Measurements from ENCODE around the gene DNAH17. TPM values are rescaled to one million over a fixed set of nuclear protein-coding genes. Genes with fewer than 3 reads are reported as not detected.

Gene DNAH17
- total RNA-seq, 1 experiment from 2014 or later = 0.13 TPM

DNA sequence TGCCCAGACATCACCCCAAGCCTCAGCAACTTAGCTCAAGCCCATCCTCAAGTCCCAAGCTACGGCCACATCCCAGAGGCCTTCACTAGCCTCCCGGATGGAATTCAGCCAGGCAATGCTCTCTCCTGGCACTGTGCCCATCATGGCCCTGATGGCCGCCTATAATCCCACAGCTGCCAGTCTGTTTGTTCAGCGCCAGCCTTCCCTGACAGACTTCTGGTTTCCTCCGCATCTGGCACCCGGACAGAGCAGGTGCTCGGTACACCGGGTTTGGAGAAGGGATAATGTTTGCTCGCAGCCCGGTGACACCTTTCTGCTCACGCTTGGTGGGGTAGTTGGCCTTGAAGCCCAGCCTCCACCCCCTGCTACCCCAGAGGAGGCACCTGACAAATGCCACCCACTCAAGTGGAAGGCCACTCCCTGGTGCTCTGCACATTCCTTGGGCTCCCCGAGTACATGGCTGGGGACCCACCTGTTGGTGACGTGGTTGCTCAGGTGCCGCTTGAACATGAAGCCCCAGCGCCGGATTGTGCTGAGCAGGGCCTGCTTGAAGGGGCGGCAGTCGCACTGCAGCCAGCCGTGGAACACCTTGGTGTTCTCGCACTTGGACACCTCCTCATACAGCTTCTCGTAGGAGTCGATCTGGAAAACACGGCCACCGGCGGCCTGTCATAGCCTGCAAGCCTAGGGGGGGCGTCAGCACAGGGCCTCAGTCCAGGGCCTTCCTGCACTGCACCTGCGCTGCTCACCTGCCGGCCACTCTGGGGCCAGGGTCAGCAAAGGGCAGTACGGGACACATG lies 47.1 kb downstream of the DNAH17 start:
- peak; percentile 31 for DNase-seq
- Histone ChIP-seq H3K79me1 (ENCODE audit: insufficient read depth, low read depth, low read length, poor library complexity, severe bottlenecking) (no peaks in the 10 kb centered on the region), H3K27me3 (ENCODE audit: insufficient read depth, low read length) (no peaks in the 10 kb centered on the region), H2BK120ac (ENCODE audit: low read depth, low read length, poor library complexity, severe bottlenecking) (no peak overlapping the region), H3K27ac (ENCODE audit: insufficient read length, low read depth, low read length) (no peak overlapping the region), H2AFZ (ENCODE audit: low read length) (no peak overlapping the region), H2BK20ac (ENCODE audit: low read depth, low read length, poor library complexity, severe bottlenecking) (no peak overlapping the region), H3K79me2 (ENCODE audit: insufficient read depth, low read length) (no peaks in the 10 kb centered on the region), H3K9me3 (ENCODE audit: control insufficient read depth, low read depth, low read length) (no peaks in the 10 kb centered on the region), H3K14ac (ENCODE audit: insufficient read depth, low read length) (no peak overlapping the region), H3K9ac (ENCODE audit: extremely low read depth, insufficient read length, low read length) (no peak overlapping the region), H4K5ac (ENCODE audit: insufficient read length, low read depth, low read length) (no peak overlapping the region), H3K56ac (ENCODE audit: insufficient read length, low read depth, low read length) (no peak overlapping the region), H4K91ac (ENCODE audit: insufficient read length, low read depth, low read length) (no peak overlapping the region), H4K20me1 (ENCODE audit: control insufficient read depth, insufficient read depth, insufficient read length) (no peaks in the 10 kb centered on the region), H3K23me2 (ENCODE audit: insufficient read length, low read depth, low read length, poor library complexity, severe bottlenecking) (no peaks in the 10 kb centered on the region), H3K4me2 (ENCODE audit: insufficient read depth, insufficient read length, low read length) (no peak overlapping the region), H3K18ac (ENCODE audit: insufficient read length, low read depth, low read length) (no peak overlapping the region), H3T11ph (ENCODE audit: low read length) (no peak overlapping the region), H3K4ac (ENCODE audit: low read depth, low read length) (no peak overlapping the region), H3K4me1 (ENCODE audit: insufficient read depth, low read length) (no peaks in the 10 kb centered on the region), H2BK5ac (ENCODE audit: insufficient read length, low read length) (no peak overlapping the region), H2BK12ac (ENCODE audit: insufficient read length, low read depth, low read length) (no peak overlapping the region), H4K8ac (replicated peaks; ENCODE audit: insufficient read length, low read depth, low read length) (no peak overlapping the region), H2BK15ac (ENCODE audit: low read depth, low read length) (no peak overlapping the region), H2AK5ac (ENCODE audit: insufficient read length, low read length) (no peak overlapping the region), H3K23ac (ENCODE audit: insufficient read length, low read depth, low read length) (no peak overlapping the region)
- Mint-ChIP-seq H3K27me3 (ENCODE audit: low read depth) (no peaks in the 10 kb centered on the region), H3K9me3 (no peaks in the 10 kb centered on the region), H3K27ac (no peak overlapping the region), H3K36me3 (ENCODE audit: insufficient read depth in 1 of 3, low read depth in 3 of 3) (peaks cover 0 to 4% (median 0%) of the 10 kb centered on the region in 3 experiments; a peak in 2 of 7 replicates), H3K4me1 (peaks cover 9 to 27% of the 10 kb centered on the region in 2 experiments), H3K4me3 (no peak overlapping the region)
- TF ChIP-seq, protein P1, sequence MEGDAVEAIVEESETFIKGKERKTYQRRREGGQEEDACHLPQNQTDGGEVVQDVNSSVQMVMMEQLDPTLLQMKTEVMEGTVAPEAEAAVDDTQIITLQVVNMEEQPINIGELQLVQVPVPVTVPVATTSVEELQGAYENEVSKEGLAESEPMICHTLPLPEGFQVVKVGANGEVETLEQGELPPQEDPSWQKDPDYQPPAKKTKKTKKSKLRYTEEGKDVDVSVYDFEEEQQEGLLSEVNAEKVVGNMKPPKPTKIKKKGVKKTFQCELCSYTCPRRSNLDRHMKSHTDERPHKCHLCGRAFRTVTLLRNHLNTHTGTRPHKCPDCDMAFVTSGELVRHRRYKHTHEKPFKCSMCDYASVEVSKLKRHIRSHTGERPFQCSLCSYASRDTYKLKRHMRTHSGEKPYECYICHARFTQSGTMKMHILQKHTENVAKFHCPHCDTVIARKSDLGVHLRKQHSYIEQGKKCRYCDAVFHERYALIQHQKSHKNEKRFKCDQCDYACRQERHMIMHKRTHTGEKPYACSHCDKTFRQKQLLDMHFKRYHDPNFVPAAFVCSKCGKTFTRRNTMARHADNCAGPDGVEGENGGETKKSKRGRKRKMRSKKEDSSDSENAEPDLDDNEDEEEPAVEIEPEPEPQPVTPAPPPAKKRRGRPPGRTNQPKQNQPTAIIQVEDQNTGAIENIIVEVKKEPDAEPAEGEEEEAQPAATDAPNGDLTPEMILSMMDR (conservative IDR thresholded peaks at IDR 0.05) = no peak
- WGBS (ENCODE audit: extremely low coverage, insufficient read length, low lambda C conversion rate) = no CpG with 5 or more reads among the region's 29 CpGs

Measured in H9 (cell line).